CD4-positive, alpha-beta T cell (primary cell): ENCODE data around the gene SORT1. TPM values are rescaled to one million over a fixed set of nuclear protein-coding genes. Genes with fewer than 3 reads are reported as not detected.

Experiments
- ATAC-seq: fragments of 200-7000 bp; cut with Tn5 transposase; one replicate; pipeline ENCODE4 v1.10.0; 2022; ENCODE audit warnings: mild to moderate bottlenecking; ENCODE audit not compliant: poor library complexity
- CTCF ChIA-PET: fragments of 350-600 bp; sonication (Branson Sonifier 250); formaldehyde crosslinking; loops from one replicate; lab custom pipeline; 2021; ENCODE audit warnings: antibody characterized with exemption, inconsistent platforms; lab: Charles Lee
- POLR2A ChIA-PET: fragments of 350-600 bp; sonication (Branson Sonifier 250); formaldehyde crosslinking; loops from one replicate; lab custom pipeline; 2021; ENCODE audit warnings: antibody characterized with exemption, inconsistent platforms; lab: Charles Lee
- DNase-seq, 14 experiments: peaks; one replicate each; pipeline ENCODE4 v3.0.0-alpha.2; 2013 to 2020; ENCODE audit warnings: mixed read lengths in 2 of 14
- H3K27ac ChIP-seq, 2 donors: one replicate each; pipeline versions ENCODE4 v1.5.1 to v1.7.0; 2013; ENCODE audit warnings: low read length in 2 of 2, low read depth in 1 of 2, mild to moderate bottlenecking in 1 of 2
- H3K27me3 ChIP-seq, 2 experiments: 1 replicate in 1 of 2; 2 replicates in 1 of 2; pipeline versions ENCODE4 v1.6.1 to v1.7.0; 2013; ENCODE audit warnings: low read length in 2 of 2, control low read depth in 1 of 2, mild to moderate bottlenecking in 1 of 2, moderate library complexity in 1 of 2; ENCODE audit not compliant: insufficient read depth in 2 of 2, control insufficient read depth in 1 of 2
- H3K36me3 ChIP-seq: one replicate; pipeline ENCODE4 v1.6.1; 2013; ENCODE audit warnings: low read length, control low read depth; ENCODE audit not compliant: insufficient read depth
- H3K4me1 ChIP-seq: one replicate; pipeline ENCODE4 v1.6.1; 2013; ENCODE audit warnings: low read length, control low read depth; ENCODE audit not compliant: insufficient read depth
- H3K4me3 ChIP-seq: one replicate; pipeline ENCODE4 v1.5.1; 2013; ENCODE audit warnings: mild to moderate bottlenecking, low read length, moderate library complexity
- H3K9me3 ChIP-seq, 2 experiments: 1 replicate in 1 of 2; 2 replicates in 1 of 2; pipeline versions ENCODE4 v1.6.1 to v1.7.0; 2013; ENCODE audit warnings: low read length in 2 of 2, mild to moderate bottlenecking in 2 of 2, control low read depth in 1 of 2, moderate library complexity in 1 of 2; ENCODE audit not compliant: control insufficient read depth in 1 of 2, insufficient read depth in 1 of 2
- H3K27ac Mint-ChIP-seq: one replicate; pipeline ENCODE4 v1.8.0; 2020; ENCODE audit warnings: mixed read lengths
- H3K27me3 Mint-ChIP-seq: one replicate; pipeline ENCODE4 v1.8.0; 2021; ENCODE audit warnings: mixed read lengths
- H3K36me3 Mint-ChIP-seq: one replicate; pipeline ENCODE4 v1.8.0; 2021; ENCODE audit warnings: low read depth, mixed read lengths
- H3K4me1 Mint-ChIP-seq: one replicate; pipeline ENCODE4 v1.8.0; 2021; ENCODE audit warnings: low read depth, mixed read lengths
- H3K4me3 Mint-ChIP-seq: one replicate; pipeline ENCODE4 v1.8.0; 2020; ENCODE audit warnings: mild to moderate bottlenecking, mixed read lengths
- H3K9me3 Mint-ChIP-seq: one replicate; pipeline ENCODE4 v1.8.0; 2020; ENCODE audit warnings: mixed read lengths
- intact Hi-C, 2 experiments: fragments of 100-400 bp; cut with DNase I in 1 of 2; cut with micrococcal nuclease in 1 of 2; formaldehyde crosslinking; loops; one replicate each; pipeline versions ENCODE4 v1.15.1 to v1.9.0; 2023 to 2025; cut with DNase I, micrococcal nuclease
- total RNA-seq, 174 experiments: library from RNA in 2 of 174; stranded (reverse) in 2 of 174; gene quantifications; one replicate each; pipeline ENCODE4 v1.2.3 and lab custom pipeline; 2021 to 2026
- TF ChIP-seq, protein P1 (sequence below): fragments of 200-600 bp; IDR thresholded peaks from one replicate; pipeline ENCODE4 v1.8.0; 2022; ENCODE audit warnings: antibody characterized with exemption, mild to moderate bottlenecking

The SORT1 gene
- total RNA-seq, 2 experiments from 2014 or later = 0.22 to 0.73 TPM

DNA sequence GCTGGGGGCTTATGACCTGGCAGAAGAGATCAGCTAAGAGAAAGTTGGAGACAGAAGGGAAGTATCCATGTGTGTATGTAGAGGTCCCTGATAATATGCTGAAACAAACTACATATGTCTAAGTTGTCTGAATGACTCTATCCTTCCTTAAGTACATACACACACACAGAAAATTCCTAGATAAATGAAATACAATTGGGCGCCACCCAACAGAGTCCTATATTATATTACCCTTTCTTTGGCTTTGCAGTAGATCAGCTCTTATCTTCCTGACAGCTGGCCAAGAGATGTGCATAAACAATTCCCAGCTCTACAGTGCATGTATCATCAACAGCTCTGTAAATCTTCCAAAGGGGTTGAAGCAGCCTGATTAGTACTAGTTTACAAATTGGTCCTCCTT lies 40.1 kb downstream of the SORT1 start:
- Histone ChIP-seq H3K4me1 (no peaks in the 10 kb centered on the region), H3K36me3 (no peaks in the 10 kb centered on the region), H3K9me3 (no peaks in the 10 kb centered on the region), H3K27me3 (no peaks in the 10 kb centered on the region), H3K27ac (no peak overlapping the region), H3K4me3 (no peak overlapping the region)
- intact Hi-C loops = no loop called here
- H3K36me3 Mint-ChIP-seq = no peaks in the 10 kb centered on the region
- H3K9me3 Mint-ChIP-seq = no peaks in the 10 kb centered on the region
- DNase-seq (no peak), ATAC-seq (no peak)
- CTCF ChIA-PET = no interaction called here
- TF ChIP-seq, protein P1, sequence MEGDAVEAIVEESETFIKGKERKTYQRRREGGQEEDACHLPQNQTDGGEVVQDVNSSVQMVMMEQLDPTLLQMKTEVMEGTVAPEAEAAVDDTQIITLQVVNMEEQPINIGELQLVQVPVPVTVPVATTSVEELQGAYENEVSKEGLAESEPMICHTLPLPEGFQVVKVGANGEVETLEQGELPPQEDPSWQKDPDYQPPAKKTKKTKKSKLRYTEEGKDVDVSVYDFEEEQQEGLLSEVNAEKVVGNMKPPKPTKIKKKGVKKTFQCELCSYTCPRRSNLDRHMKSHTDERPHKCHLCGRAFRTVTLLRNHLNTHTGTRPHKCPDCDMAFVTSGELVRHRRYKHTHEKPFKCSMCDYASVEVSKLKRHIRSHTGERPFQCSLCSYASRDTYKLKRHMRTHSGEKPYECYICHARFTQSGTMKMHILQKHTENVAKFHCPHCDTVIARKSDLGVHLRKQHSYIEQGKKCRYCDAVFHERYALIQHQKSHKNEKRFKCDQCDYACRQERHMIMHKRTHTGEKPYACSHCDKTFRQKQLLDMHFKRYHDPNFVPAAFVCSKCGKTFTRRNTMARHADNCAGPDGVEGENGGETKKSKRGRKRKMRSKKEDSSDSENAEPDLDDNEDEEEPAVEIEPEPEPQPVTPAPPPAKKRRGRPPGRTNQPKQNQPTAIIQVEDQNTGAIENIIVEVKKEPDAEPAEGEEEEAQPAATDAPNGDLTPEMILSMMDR = no peak
- POLR2A ChIA-PET = no interaction called here
- peaks cover 5% of the 10 kb centered on the region for H3K4me1 Mint-ChIP-seq
- H3K27me3 Mint-ChIP-seq = peaks cover 9% of the 10 kb centered on the region
- no peak overlapping the region for H3K27ac Mint-ChIP-seq
- no peak overlapping the region for H3K4me3 Mint-ChIP-seq

DNA sequence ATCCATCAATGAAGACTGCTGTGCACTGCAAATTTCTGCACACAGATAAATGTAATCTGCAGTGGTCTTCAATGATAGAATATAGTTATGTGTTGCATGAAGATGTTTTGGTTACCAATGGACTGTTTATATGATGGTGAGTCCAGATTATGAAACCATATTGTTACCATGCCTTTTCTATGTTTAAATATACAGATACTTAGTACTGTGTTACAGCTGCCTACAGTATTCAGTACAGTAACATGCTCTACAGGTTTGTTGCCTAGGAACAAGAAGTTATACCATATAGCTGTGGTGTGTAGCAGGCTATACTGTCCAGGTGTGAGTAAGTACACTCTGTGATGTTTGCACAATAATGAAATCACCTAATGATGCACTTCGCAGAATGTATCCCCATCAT lies 40.8 kb downstream of the SORT1 start:
- peaks cover 9% of the 10 kb centered on the region for H3K27me3 Mint-ChIP-seq
- intact Hi-C loops = no loop called here
- H3K4me3 Mint-ChIP-seq = no peak overlapping the region
- H3K27ac Mint-ChIP-seq = no peak overlapping the region
- POLR2A ChIA-PET = no interaction called here
- CTCF ChIA-PET = no interaction called here
- H3K4me1 Mint-ChIP-seq = peaks cover 5% of the 10 kb centered on the region
- DNase-seq (no peak), ATAC-seq (no peak)
- H3K27me3 ChIP-seq = no peaks in the 10 kb centered on the region
- TF ChIP-seq, protein P1 = no peak
- no peaks in the 10 kb centered on the region for H3K9me3 Mint-ChIP-seq
- H3K4me3 ChIP-seq = no peak overlapping the region
- no peaks in the 10 kb centered on the region for H3K36me3 ChIP-seq
- no peak overlapping the region for H3K27ac ChIP-seq
- no peaks in the 10 kb centered on the region for H3K4me1 ChIP-seq
- no peaks in the 10 kb centered on the region for H3K9me3 ChIP-seq
- H3K36me3 Mint-ChIP-seq = no peaks in the 10 kb centered on the region

DNA sequence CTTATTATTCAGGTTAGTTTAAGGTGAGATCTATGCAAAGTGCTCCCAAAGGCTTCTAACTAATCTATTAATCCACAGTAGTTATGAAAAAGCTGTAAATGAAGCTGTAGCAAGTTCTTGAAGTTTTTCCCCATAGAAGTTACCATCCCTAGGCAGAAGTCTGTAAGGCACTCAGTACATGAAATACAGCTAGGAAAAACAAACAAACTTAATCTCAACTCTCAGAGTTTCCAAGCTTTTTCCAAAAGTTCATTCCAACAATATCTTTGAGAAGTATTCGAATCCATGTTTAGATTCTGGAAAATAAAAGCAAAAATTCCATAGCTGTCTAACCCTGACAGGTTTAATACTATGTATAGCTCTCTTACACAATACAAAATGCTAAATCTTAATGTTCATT lies 41.2 kb downstream of the SORT1 start:
- Mint-ChIP-seq H3K27ac (no peak overlapping the region), H3K9me3 (no peaks in the 10 kb centered on the region), H3K4me3 (no peak overlapping the region), H3K27me3 (peaks cover 9% of the 10 kb centered on the region), H3K4me1 (peaks cover 5% of the 10 kb centered on the region), H3K36me3 (no peaks in the 10 kb centered on the region)
- Histone ChIP-seq H3K4me1 (no peaks in the 10 kb centered on the region), H3K36me3 (no peaks in the 10 kb centered on the region), H3K9me3 (no peaks in the 10 kb centered on the region), H3K27me3 (no peaks in the 10 kb centered on the region), H3K4me3 (no peak overlapping the region), H3K27ac (no peak overlapping the region)
- CTCF ChIA-PET = no interaction called here
- POLR2A ChIA-PET = no interaction called here
- TF ChIP-seq, protein P1 = no peak
- ATAC-seq (no peak), DNase-seq (no peak)
- intact Hi-C loops = no loop called here
